HepG2 (cell line): Measurements from ENCODE around the gene PSMD12. TPM values are rescaled to one million over a fixed set of nuclear protein-coding genes. Genes with fewer than 3 reads are reported as not detected.

Experiments
- ATAC-seq: fragments of 200-7000 bp; cut with Tn5 transposase; 3 replicates; pipeline ENCODE4 v1.9.1; 2020; ENCODE audit warnings: mild to moderate bottlenecking, moderate library complexity
- BruUV-seq: library from RNA; stranded (reverse); fragments of 400-500 nt; replicated peaks from 2 replicates; lab custom pipeline; 2021; lab: Mats Ljungman, UMichigan
- CTCF ChIA-PET: fragments of 300-600 bp; formaldehyde crosslinking; extraction: SDS; loops from one replicate; lab custom pipeline; 2021; ENCODE audit warnings: low total read pairs, inconsistent platforms, low intra/inter-chr PET ratio; lab: Yijun Ruan, JAX
- POLR2A ChIA-PET: fragments of 350-600 bp; sonication (Branson Sonifier 250); formaldehyde crosslinking; loops from one replicate; lab custom pipeline; 2020; ENCODE audit warnings: antibody characterized with exemption, inconsistent platforms; lab: Yijun Ruan, JAX
- DNase-seq: peaks from one replicate; pipeline ENCODE4 v3.0.0-alpha.2; 2015; ENCODE audit warnings: low spot score
- FAIRE-seq: peaks from 3 replicates; lab custom pipeline; 2011; peaks lifted over from hg19 to GRCh38; lab: Jason Lieb, UNC
- H2AFZ ChIP-seq: one replicate; pipeline ENCODE4 v1.6.1; 2011; ENCODE audit warnings: low read length, inconsistent platforms
- H3K27ac ChIP-seq: fragments of 300-600 bp; 3 replicates; pipeline ENCODE4 v1.8.0; 2011; ENCODE audit warnings: mixed run types, mild to moderate bottlenecking, mixed read lengths, low read length, inconsistent platforms; ENCODE audit not compliant: insufficient read depth; ENCODE audit errors: extremely low read length
- H3K27me3 ChIP-seq, 2 experiments: fragments of 200-600 bp in 1 of 2; 2 replicates in 1 of 2; 3 replicates in 1 of 2; pipeline versions ENCODE4 v1.6.0 to v1.8.0; 2011; ENCODE audit warnings: low read length in 2 of 2, mild to moderate bottlenecking in 2 of 2, moderate library complexity in 2 of 2, inconsistent platforms in 1 of 2; ENCODE audit not compliant: insufficient read depth in 2 of 2, control insufficient read depth in 1 of 2
- H3K36me3 ChIP-seq, 2 experiments: fragments of 200-600 bp in 1 of 2; replicated peaks in 1 of 2; 2 replicates in 1 of 2; 3 replicates in 1 of 2; pipeline versions ENCODE4 v1.5.1 to v1.8.0; 2011; ENCODE audit warnings: low read length in 2 of 2, inconsistent platforms in 1 of 2; ENCODE audit not compliant: insufficient read depth in 2 of 2, control insufficient read depth in 1 of 2
- H3K4me1 ChIP-seq: 2 replicates; pipeline ENCODE4 v1.5.1; 2012; ENCODE audit warnings: low read length, inconsistent platforms; ENCODE audit not compliant: insufficient read depth
- H3K4me2 ChIP-seq: 2 replicates; pipeline ENCODE4 v1.6.0; 2011; ENCODE audit warnings: low read depth, low read length, inconsistent platforms
- H3K4me3 ChIP-seq, 3 experiments: fragments of 200-600 bp in 1 of 3; sonication (generic), shearing (Covaris generic) in 1 of 3; replicated peaks in 1 of 3; 2 replicates each; pipeline ENCODE4 v1.5.1; 2011 to 2016; ENCODE audit warnings: low read length in 3 of 3, inconsistent platforms in 2 of 3, low read depth in 2 of 3, mild to moderate bottlenecking in 2 of 3, control low read depth in 1 of 3, mixed read lengths in 1 of 3; ENCODE audit not compliant: insufficient read depth in 1 of 3
- H3K79me2 ChIP-seq: one replicate; pipeline ENCODE4 v1.6.1; 2011; ENCODE audit warnings: low read length, inconsistent platforms; ENCODE audit not compliant: insufficient read depth
- H3K9ac ChIP-seq: 2 replicates; pipeline ENCODE4 v1.6.0; 2011; ENCODE audit warnings: mild to moderate bottlenecking, low read depth, low read length, inconsistent platforms; ENCODE audit not compliant: insufficient read depth
- H3K9me3 ChIP-seq: 2 replicates; pipeline ENCODE4 v1.5.1; 2012; ENCODE audit warnings: mild to moderate bottlenecking, low read length
- H4K20me1 ChIP-seq: 2 replicates; pipeline ENCODE4 v1.6.0; 2011; ENCODE audit warnings: inconsistent platforms, mild to moderate bottlenecking, low read length, moderate library complexity; ENCODE audit not compliant: insufficient read depth
- CEBPG ChIP-seq: IDR thresholded peaks from 2 replicates; pipeline ENCODE4 v1.6.1; 2016
- FOXO4 ChIP-seq: sonication (generic); formaldehyde crosslinking; conservative IDR thresholded peaks from 2 replicates; pipeline ENCODE4 v1.8.1; 2023; ENCODE audit warnings: missing genetic modification reagents
- HOMEZ ChIP-seq: IDR thresholded peaks from 2 replicates; pipeline ENCODE4 v1.6.1; 2016; ENCODE audit warnings: low read depth
- HOXA9 ChIP-seq: sonication (generic); formaldehyde crosslinking; IDR thresholded peaks from 2 replicates; pipeline ENCODE4 v1.8.1; 2022; ENCODE audit warnings: missing genetic modification reagents, mild to moderate bottlenecking, moderate library complexity, borderline replicate concordance
- JUND ChIP-seq: sonication (generic); formaldehyde crosslinking; IDR thresholded peaks from 2 replicates; pipeline ENCODE4 v1.8.0; 2022; ENCODE audit warnings: mild to moderate bottlenecking, missing genetic modification reagents
- NFE2L2 ChIP-seq: fragments of 150-350 bp; IDR thresholded peaks from 2 replicates; pipeline ENCODE4 v1.6.1; 2014; ENCODE audit warnings: low read length
- PPARG ChIP-seq: conservative IDR thresholded peaks from 2 replicates; pipeline ENCODE4 v1.6.1; 2016; ENCODE audit warnings: missing biosample characterization, missing genetic modification reagents
- PRDM10 ChIP-seq: sonication (generic); formaldehyde crosslinking; IDR thresholded peaks from 2 replicates; pipeline ENCODE4 v1.4.0; 2020; ENCODE audit warnings: low read depth, missing genetic modification reagents
- RARA ChIP-seq: IDR thresholded peaks from 2 replicates; pipeline ENCODE4 v1.6.1; 2016; ENCODE audit warnings: missing genetic modification reagents, missing compliant biosample characterization
- REL ChIP-seq: sonication (generic); formaldehyde crosslinking; conservative IDR thresholded peaks from 2 replicates; pipeline ENCODE4 v1.8.0; 2022; ENCODE audit warnings: mild to moderate bottlenecking, missing genetic modification reagents, moderate library complexity
- SALL2 ChIP-seq: sonication (generic); formaldehyde crosslinking; IDR thresholded peaks from 2 replicates; pipeline ENCODE4 v1.8.1; 2023; ENCODE audit warnings: mild to moderate bottlenecking, missing genetic modification reagents, inconsistent platforms
- SKIL ChIP-seq: sonication (generic); formaldehyde crosslinking; IDR thresholded peaks from 2 replicates; pipeline ENCODE4 v1.8.0; 2022; ENCODE audit warnings: missing genetic modification reagents, mild to moderate bottlenecking, moderate library complexity, borderline replicate concordance
- SMAD3 ChIP-seq: sonication (generic); formaldehyde crosslinking; IDR thresholded peaks from 2 replicates; pipeline ENCODE4 v1.4.0; 2020; ENCODE audit warnings: missing genetic modification reagents
- ZNF556 ChIP-seq: sonication (generic); formaldehyde crosslinking; IDR thresholded peaks from 2 replicates; pipeline ENCODE4 v1.4.0; 2020; ENCODE audit warnings: mild to moderate bottlenecking, missing genetic modification reagents, borderline replicate concordance
- ZNF713 ChIP-seq: sonication (generic); formaldehyde crosslinking; IDR thresholded peaks from 2 replicates; pipeline ENCODE4 v1.4.0; 2020; ENCODE audit warnings: mild to moderate bottlenecking, missing genetic modification reagents
- WGBS: methylation state at CpG from one replicate; pipeline ENCODE4 v1.1.6; 2017; ENCODE audit warnings: low lambda C conversion rate; 5-methylcytosine and 5-hydroxymethylcytosine counted together
- in situ Hi-C: cut with HindIII; loops from 2 replicates; pipeline ENCODE4 v1.10.0; 2017; ENCODE audit warnings: low pct_unique_long_range_greater_than_20kb; ENCODE audit not compliant: extremely low pct_ligation_motif_present
- intact Hi-C: fragments of 100-400 bp; cut with micrococcal nuclease; formaldehyde crosslinking; loops from one replicate; pipeline ENCODE4 v1.10.0; 2022; ENCODE audit not compliant: unreplicated experiment
- polyA plus RNA-seq, 8 experiments: library from polyadenylated mRNA; depleted of rRNA in 3 of 8; stranded (reverse) in 7 of 8; unstranded in 1 of 8; fragments of >200 nt; fragmentation: Illumina TruSeq in 4 of 8; extraction: Trizol in 4 of 8; gene quantifications; 2 replicates each; pipeline versions ENCODE4 v1.2.1 to v1.2.3, GENCODE V29; 2011 to 2016; ENCODE audit warnings: low read depth in 4 of 8, missing spikeins in 1 of 8, mixed read lengths in 1 of 8; ENCODE audit not compliant: insufficient read depth in 1 of 8
- total RNA-seq, 5 experiments: library from RNA; depleted of rRNA; stranded (reverse); fragments of >200 nt; fragmentation: Illumina TruSeq; extraction: Trizol; gene quantifications; 2 replicates each; pipeline ENCODE4 v1.2.3, GENCODE V29; 2016; ENCODE audit warnings: low read depth in 1 of 5

PSMD12 gene
- total and polyA plus RNA-seq, 2 of the 13 experiments (the other 11 are each of a cell fraction or from before 2014, with no cell fraction given): 27.4 to 71.7 TPM

- DNase-seq (peak; percentile 61), FAIRE-seq (no peak), ATAC-seq (peak; percentile 65)
- no TSS peak for BruUV-seq
- H4K20me1 ChIP-seq: peaks cover 36% of the 10 kb centered on the region
- peak overlapping the region; percentile 98 for H3K9ac ChIP-seq
- H3K4me2 ChIP-seq: peak overlapping the region; percentile 71
- CTCF ChIA-PET: no interaction called here
- H3K36me3 ChIP-seq: peaks cover under 1 to 18% of the 10 kb centered on the region in 2 experiments
- peaks cover 56% of the 10 kb centered on the region for H3K79me2 ChIP-seq
- in situ Hi-C loops (no loop called here), intact Hi-C loops (loop anchor here (1.0 to 10.0 kb wide), 2 partner anchors 13 to 121 kb away; partner anchors contain the start of gene HELZ)
- H3K27me3 ChIP-seq: no peaks in the 10 kb centered on the region; a peak in 1 of 5 replicates
- POLR2A ChIA-PET: interaction anchor here (0.8 to 2.3 kb wide), 4 partner anchors 13 to 352 kb away, joined by 3 to 12 read pairs (median 4); partner anchors contain the start of gene NOL11
- peaks cover 50% of the 10 kb centered on the region for H3K4me1 ChIP-seq
- peak overlapping the region; percentile 82 for H3K27ac ChIP-seq
- no peaks in the 10 kb centered on the region for H3K9me3 ChIP-seq
- no peak overlapping the region for H2AFZ ChIP-seq
- WGBS: 1% methylated on average over 11 of the region's 11 CpGs
- H3K4me3 ChIP-seq: peak overlapping the region; percentile 86 to 99 (median 90)
- TF ChIP-seq FOXO4 (CRISPR knock-in tag) (0 out of 2 replicates have a peak, but pooled peaks have one; percentile 70), SALL2 (CRISPR knock-in tag) (no peak), HOXA9 (CRISPR knock-in tag) (0 out of 2 replicates have a peak, but pooled peaks have one; percentile 84), ZNF713 (CRISPR knock-in tag) (0 out of 2 replicates have a peak, but pooled peaks have one; percentile 5), REL (CRISPR knock-in tag) (peak; percentile 75; the same call in 1 of the 2 replicates), NFE2L2 (peak; percentile 62), SKIL (CRISPR knock-in tag) (peak; percentile 11; the same call in 1 of the 2 replicates), PPARG (CRISPR knock-in tag) (no peak), ZNF556 (CRISPR knock-in tag) (0 out of 2 replicates have a peak, but pooled peaks have one; percentile 0), RARA (CRISPR knock-in tag) (no peak), SMAD3 (CRISPR knock-in tag) (0 out of 2 replicates have a peak, but pooled peaks have one; percentile 6), JUND (CRISPR knock-in tag) (0 out of 2 replicates have a peak, but pooled peaks have one; percentile 9), HOMEZ (CRISPR knock-in tag) (peak; percentile 10; the same call in 1 of the 2 replicates), CEBPG (CRISPR knock-in tag) (peak; percentile 78), PRDM10 (CRISPR knock-in tag) (no peak)
Observed at GRCh38 chr17:67365738-67366192, 612 bp downstream of the PSMD12 start.
